GM12878 (cell line): ENCODE measurements around the gene CNIH2. TPM values are rescaled to one million over a fixed set of nuclear protein-coding genes. Genes with fewer than 3 reads are reported as not detected.

Source experiments
- ATF2 ChIP-seq: IDR thresholded peaks from 2 replicates; pipeline ENCODE4 v1.6.1; 2012; ENCODE audit warnings: low read length, inconsistent platforms
- BMI1 ChIP-seq: fragments of 450-650 bp; IDR thresholded peaks from 2 replicates; pipeline ENCODE4 v1.6.1; 2016; ENCODE audit warnings: mild to moderate bottlenecking, moderate library complexity, borderline replicate concordance
- CEBPZ ChIP-seq: fragments of 150-350 bp; IDR thresholded peaks from 2 replicates; pipeline ENCODE4 v1.6.1; 2016; ENCODE audit warnings: low read depth, low read length
- E2F4 ChIP-seq: IDR thresholded peaks from 2 replicates; pipeline ENCODE4 v1.6.1; 2012; ENCODE audit warnings: low read depth, low read length, improper control_type of control experiment
- EED ChIP-seq: sonication (generic); IDR thresholded peaks from 2 replicates; pipeline ENCODE4 v1.6.1; 2016; ENCODE audit warnings: antibody characterized with exemption, low read depth
- LARP7 ChIP-seq: fragments of 450-650 bp; IDR thresholded peaks from 2 replicates; pipeline ENCODE4 v1.6.1; 2017; ENCODE audit warnings: mild to moderate bottlenecking
- MXI1 ChIP-seq: fragments of 150-350 bp; IDR thresholded peaks from 2 replicates; pipeline ENCODE4 v1.6.1; 2011; ENCODE audit warnings: low read depth, mild to moderate bottlenecking, inconsistent platforms, low read length, improper control_type of control experiment
- NR2C2 ChIP-seq: IDR thresholded peaks from 2 replicates; pipeline ENCODE4 v1.6.1; 2011; ENCODE audit warnings: borderline replicate concordance, low read depth; ENCODE audit not compliant: control insufficient read depth, insufficient read length
- NR2F1 ChIP-seq: fragments of 450-650 bp; conservative IDR thresholded peaks from 2 replicates; pipeline ENCODE4 v1.6.1; 2017; ENCODE audit warnings: mild to moderate bottlenecking
- NRF1 ChIP-seq: conservative IDR thresholded peaks from 2 replicates; pipeline ENCODE4 v1.6.1; 2011; ENCODE audit warnings: mild to moderate bottlenecking, low read depth, low read length, improper control_type of control experiment
- POLR2A ChIP-seq: IDR thresholded peaks from 2 replicates; pipeline ENCODE4 v1.6.1; 2011; ENCODE audit warnings: low read depth, mild to moderate bottlenecking, low read length
- RAD21 ChIP-seq: IDR thresholded peaks from 2 replicates; pipeline ENCODE4 v1.6.1; 2011; ENCODE audit warnings: mild to moderate bottlenecking, low read depth, low read length, moderate library complexity; ENCODE audit not compliant: insufficient read depth
- RB1 ChIP-seq: fragments of 450-650 bp; formaldehyde crosslinking; IDR thresholded peaks from 2 replicates; pipeline ENCODE4 v1.6.1; 2017; ENCODE audit warnings: mild to moderate bottlenecking, borderline replicate concordance
- REST ChIP-seq: IDR thresholded peaks from 2 replicates; pipeline ENCODE4 v1.6.1; 2012; ENCODE audit warnings: mild to moderate bottlenecking, low read depth, low read length
- SMAD1 ChIP-seq: fragments of 450-650 bp; IDR thresholded peaks from 2 replicates; pipeline ENCODE4 v1.6.1; 2018; ENCODE audit warnings: mild to moderate bottlenecking, low read depth; ENCODE audit not compliant: partially characterized antibody
- TCF3 ChIP-seq: IDR thresholded peaks from 2 replicates; pipeline ENCODE4 v1.6.1; 2012; ENCODE audit warnings: low read depth, mild to moderate bottlenecking, low read length, borderline replicate concordance; ENCODE audit not compliant: insufficient read depth
- ZZZ3 ChIP-seq: IDR thresholded peaks from 2 replicates; pipeline ENCODE4 v1.6.1; 2011; ENCODE audit warnings: low read depth; ENCODE audit not compliant: control insufficient read depth, insufficient read length
- polyA plus RNA-seq, 11 experiments: library from polyadenylated mRNA; depleted of rRNA in 4 of 11; unstranded in 6 of 11; stranded (reverse) in 5 of 11; fragments of >200 nt; fragmentation: Nextera tagmentation in 4 of 11; fragmentation: Illumina TruSeq in 1 of 11; extraction: Ambion mirVana in 4 of 11; extraction: Trizol in 1 of 11; gene quantifications; 1 replicate in 1 of 11; 2 replicates in 10 of 11; pipeline versions ENCODE4 v1.2.1 to v1.2.3, GENCODE V29; 2011 to 2016; ENCODE audit warnings: inconsistent platforms in 2 of 11, missing spikeins in 2 of 11, low read depth in 1 of 11
- total RNA-seq, 4 experiments: library from RNA; depleted of rRNA in 3 of 4; stranded (reverse); fragments of >200 nt in 3 of 4; fragmentation: Illumina TruSeq in 1 of 4; extraction: Trizol in 1 of 4; gene quantifications; 2 replicates each; pipeline versions ENCODE4 v1.2.1 to v1.2.3, GENCODE V29; 2013 to 2021

Gene CNIH2
- total and polyA plus RNA-seq, 10 of the 15 experiments (the other 5 are each of a cell fraction or from before 2014, with no cell fraction given): 0.07 to 1.3 (median 0.68) TPM; not detected in 2

- TF ChIP-seq REST (no peak), ATF2 (no peak), LARP7 (no peak), E2F4 (no peak), TCF3 (no peak), SMAD1 (no peak), POLR2A (no peak), ZZZ3 (no peak), MXI1 (no peak), CEBPZ (no peak), NRF1 (no peak), RB1 (no peak), RAD21 (no peak), BMI1 (no peak), NR2F1 (no peak), NR2C2 (no peak), EED (no peak; the same call in 1 of the 2 replicates)
These were observed 40.0 kb downstream of the CNIH2 start (continued) for GRCh38 chr11:66317723-66318599.
